ENCODE results near the gene GJB2. TPM values are rescaled to one million over a fixed set of nuclear protein-coding genes. Genes with fewer than 3 reads are reported as not detected.

Gene GJB2
- total and polyA plus RNA-seq, 2 of the 8 experiments (the other 6 are each of a cell fraction or from before 2014, with no cell fraction given), result 0.20 to 0.21 TPM

GRCh38 chr13:20219577-20219976, 26.8 kb upstream of the GJB2 start (continued):
- TF ChIP-seq EZH2 (IDR thresholded peaks at IDR 0.05; ENCODE audit: low read depth, low read length, severe bottlenecking), result no peak
